ENCODE measurements around the gene RITA1.
A peak's percentile ranks its signal among the peaks of the same experiment; 100 is the strongest.
"Not testable (repeated sequence)": the region's sequence is repeated elsewhere in the genome, so short reads cannot be mapped to it uniquely, and the experiment has no call there.

Gene RITA1, protein sequence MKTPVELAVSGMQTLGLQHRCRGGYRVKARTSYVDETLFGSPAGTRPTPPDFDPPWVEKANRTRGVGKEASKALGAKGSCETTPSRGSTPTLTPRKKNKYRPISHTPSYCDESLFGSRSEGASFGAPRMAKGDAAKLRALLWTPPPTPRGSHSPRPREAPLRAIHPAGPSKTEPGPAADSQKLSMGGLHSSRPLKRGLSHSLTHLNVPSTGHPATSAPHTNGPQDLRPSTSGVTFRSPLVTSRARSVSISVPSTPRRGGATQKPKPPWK

DNA sequence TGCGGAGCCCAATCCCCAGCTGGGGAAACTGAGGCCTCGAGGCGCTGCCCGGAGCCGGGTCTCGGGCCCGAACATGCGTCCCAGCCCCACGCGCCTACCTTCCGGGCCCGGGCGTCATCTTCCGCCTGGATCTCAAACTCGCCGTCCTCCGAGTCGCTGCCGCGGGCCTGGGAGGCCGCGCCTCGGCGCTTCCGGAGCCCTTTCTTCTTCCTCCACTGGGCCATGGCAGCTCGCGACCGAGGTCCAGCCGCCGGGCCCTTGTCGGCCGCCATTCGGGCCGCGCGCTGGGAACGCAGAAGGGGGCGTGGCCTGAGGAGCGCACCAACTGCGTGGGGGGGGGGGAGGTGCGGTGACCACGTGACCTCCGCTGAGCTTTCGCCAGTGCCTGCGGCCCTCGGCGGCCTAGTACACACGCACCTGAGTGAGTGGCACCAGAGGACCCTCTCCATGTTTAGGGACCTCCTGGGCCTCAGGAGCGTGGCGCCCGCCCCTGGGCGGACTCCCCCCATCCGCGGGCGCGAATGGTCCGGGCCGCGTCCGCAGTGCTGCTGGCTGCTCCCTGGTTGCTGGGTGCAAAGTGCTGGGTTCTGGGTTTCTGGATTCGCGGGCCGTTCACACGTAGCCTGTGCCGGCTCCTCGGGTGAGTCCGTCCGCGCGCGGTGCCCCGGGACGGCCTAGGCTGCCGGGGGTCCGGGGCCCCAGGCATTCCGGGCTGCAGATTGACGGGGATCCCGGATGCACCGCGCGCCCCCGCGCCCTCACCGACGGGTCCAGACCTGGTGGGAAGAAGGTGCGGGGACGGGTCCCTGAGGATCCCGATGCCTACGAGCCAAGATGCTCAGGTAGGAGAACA is at the start of gene RITA1, which contains the start of gene DDX54:
TSS of gene RITA1 (plus strand) at position 542 of the 853 bp plus-strand sequence. CDS start 1,026 bp downstream, outside the sequence.
TSS of gene DDX54 (minus strand) at position 299 of the 853 bp plus-strand sequence. CDS start at position 272, 27 bp downstream.
- DNase-seq (ENCODE audit: low read depth): peak; percentile 71

DNA sequence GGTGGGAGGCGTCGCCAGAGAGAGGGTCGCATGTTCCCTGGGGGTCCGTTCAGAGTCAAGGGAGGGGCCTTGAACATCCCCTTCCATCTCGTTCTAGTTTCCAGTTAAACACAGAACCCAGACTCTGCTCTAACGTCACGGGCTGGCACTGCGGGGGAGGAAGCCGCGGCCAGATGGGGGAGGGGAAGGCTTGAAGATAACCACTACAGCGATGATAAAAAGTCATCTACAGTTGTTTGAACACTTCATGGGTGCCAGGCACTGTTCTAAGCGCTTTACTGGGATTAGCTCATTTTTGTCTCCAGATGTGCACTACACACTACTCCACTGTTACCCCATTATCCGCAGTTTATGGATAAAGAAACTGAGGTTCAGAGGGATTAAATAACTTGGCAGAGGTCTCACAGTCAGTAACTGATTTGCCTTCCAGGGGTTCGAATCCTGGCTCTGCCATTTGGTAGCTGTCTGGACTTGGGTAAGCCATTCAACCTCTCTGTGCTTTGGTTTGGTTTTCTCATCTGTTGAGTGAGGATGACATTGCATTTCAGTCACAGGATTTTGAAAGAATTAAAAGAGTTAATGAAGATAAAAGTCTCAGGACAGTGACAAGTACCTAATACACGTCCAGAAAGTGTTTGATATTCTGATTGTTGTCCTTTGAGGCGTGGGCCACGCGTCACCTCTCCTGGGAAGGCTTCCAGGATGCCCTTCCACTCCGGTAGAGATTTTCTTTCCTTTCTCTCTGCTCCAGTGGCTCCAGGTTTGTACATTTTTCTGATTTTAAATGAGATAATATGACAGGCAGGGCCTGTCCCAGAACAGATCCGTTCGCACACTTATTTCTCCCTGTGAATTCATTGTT is 49.2 kb upstream of the RITA1 start:
- DNase-seq (ENCODE audit: low read depth): no peak

DNA sequence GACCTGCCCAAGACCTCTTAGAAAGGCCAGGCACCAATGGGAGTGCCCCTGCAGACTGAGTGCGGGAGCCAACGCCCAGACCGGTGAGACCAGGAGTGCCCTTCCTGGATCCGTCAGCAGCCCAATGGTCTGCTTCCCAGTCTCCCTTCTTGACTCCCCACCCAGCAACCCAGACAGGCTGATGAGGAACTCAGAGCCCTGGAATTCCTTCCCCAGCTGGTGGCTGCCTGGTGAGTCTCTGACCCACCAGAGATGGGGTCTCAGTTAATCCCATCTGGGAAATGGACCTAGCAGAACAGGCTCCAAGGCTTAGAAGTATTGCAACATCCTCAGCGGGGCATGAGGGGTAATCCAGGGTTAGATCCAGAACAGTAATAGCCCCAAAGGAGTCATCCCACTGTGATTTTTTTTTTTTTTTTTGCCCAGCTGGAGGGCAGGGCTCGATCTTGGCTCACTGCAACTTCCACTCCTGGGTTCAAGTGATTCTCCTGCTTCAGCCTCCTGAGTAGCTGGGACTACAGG is 48.5 kb upstream of the RITA1 start:
- no peak for DNase-seq (ENCODE audit: low read depth)

DNA sequence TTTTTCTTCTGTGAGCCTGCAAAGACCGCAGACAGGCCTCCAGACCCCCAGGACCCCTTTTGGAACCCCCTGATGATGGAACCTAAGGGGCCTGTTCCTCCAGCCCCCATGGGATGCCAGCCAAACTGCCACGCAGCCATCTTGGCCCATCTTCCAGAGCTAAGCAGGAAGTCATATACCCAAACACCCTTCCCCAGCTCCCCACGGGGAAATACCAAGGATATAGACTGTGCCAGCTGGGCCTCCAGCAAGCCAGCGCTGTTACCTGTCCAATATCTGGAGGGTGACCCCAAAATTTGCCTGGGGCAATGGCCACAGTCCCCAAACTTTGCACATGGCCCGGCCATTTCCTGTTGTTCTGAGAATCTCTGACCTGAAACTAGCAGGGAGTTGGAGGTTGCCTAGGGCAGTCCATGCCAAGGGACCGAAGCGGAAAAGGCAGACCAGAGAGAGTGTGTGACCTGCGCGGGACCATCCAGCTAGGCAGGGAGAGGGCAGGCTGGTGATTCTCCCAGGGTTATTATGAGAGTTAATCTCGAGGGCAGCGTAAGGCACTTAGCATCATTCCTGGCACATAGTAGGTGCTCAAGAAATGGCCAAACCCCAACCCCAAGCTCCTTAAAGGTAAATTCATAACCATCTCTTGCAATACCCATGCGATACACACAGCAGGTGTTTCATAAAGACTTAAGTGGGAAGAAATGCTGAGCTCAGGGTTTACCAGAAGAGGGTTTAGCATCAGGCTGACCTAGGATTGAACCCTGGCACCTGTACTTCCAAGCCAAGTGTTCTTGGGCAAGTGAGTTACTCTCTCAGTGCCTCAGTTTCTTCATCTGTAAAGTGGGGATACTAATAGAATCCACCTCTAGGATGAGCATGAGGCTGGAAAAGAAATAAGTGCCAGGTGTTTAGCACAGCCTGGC is 47.4 kb upstream of the RITA1 start:
- no peak for DNase-seq (ENCODE audit: low read depth)

DNA sequence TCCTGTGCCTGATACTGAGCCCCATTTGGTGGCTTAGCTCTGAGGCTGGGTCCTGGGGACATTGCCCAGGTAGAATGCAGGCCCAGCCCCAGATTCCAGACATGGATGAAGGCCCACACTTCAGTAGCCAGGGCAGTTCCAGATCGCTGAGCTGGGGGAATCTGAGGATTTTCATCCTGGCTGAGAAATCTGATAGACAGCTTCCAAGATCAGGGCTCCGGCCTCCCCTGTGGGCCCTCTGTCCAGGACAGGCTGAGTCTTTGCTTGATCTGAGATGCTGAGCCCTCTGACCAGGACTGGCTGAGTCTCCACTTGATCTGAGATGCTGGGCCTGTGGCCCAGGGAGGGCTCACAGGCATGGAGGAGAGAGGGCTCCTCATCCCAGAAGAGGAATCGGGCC is 46.7 kb upstream of the RITA1 start:
- DNase-seq (ENCODE audit: low read depth): no peak

DNA sequence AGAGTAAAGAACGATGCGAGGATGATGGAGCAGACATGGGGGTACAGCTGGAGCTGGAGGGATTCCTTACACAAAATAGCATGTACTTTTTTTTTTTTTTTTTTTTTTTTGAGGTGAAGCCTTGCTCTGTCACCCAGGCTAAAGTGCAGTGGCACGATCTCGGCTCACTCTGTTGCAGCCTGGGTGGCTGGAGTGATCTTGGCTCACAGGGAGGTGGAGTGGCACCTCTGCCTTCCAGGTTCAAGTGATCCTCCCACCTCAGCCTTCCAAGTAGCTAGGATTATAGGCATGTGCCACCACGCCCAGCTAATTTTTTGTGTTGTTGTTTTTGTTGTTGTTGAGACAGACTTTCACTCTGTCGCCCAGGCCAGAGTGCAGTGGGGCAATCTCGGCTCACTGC is 44.8 kb upstream of the RITA1 start:
- DNase-seq (ENCODE audit: low read depth): no peak

DNA sequence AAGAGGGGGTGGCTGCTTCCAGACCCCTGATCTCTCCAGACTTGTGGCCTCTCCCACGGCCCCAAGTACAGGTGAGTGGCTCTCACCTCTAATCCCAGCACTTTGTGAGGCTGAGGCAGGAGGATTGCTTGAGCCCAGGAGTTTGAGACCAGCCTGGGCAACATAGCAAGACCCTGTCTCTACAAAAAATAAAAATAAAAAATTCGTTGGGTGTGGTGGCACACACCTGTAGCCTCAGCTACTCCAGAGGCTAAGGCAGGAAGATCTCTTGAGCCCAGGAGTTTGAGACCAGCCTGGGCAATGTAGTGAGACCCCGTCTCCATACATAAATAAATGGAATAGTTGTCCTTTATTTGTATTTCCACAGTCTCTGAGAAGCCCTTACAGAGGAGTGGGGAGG is 43.8 kb upstream of the RITA1 start:
- not testable (repeated sequence) for DNase-seq (ENCODE audit: low read depth)

DNA sequence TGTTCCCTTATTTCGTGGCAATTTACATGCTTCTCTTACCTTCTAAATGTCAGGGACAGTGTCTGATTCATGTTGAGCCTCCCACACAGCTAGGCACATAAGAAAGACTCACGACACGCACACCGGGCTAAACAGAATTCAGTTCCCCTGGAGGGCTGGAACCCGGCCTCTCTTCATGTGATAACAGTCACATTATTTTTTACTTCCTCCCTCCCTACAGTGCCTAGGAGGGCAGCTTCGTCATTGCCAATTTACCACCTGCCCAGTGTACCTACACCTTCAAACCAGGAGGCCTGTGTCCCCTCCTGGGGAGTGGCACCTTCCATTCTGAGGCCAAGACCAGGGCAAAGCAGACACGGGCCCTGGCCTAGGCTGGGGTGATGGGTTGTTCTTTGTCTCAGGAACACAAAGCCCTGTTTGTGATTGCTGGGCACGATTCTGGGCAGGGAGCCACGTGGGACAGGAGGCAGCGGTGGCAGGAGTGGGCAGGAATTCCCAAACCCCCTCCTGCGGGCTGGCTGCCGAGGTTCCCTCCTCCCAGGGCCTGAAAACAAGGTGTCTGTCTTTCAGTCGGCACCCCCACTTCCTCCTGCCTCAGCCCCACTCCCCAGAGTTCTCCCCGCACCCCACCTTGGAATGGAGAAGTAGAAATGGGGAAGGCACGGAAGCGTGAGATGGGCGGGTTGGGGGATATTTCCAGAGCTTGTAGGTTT is 43.2 kb upstream of the RITA1 start:
- DNase-seq (ENCODE audit: low read depth): no peak

DNA sequence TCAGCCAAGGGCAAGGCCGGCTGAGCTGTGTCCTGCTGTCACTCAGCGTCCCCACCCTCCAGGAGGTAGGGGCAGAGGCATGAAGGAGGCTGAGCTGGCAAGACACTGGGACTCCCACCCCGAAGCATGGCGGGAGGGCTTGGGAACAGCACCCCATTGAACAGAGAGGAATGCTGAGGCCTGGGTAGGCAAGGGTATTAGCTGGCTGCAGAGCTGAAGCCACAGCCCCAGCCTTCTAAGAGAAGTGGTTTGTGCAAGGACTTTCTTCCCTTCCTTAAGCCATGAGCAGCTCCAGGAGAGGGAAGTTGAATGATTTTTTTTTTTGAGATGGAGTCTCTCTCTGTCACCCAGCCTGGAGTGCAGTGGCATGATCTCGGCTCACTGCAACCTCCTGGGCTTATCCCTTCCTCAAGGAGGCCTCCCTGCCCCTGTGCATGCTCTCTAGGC is 42.6 kb upstream of the RITA1 start:
- no peak for DNase-seq (ENCODE audit: low read depth)

DNA sequence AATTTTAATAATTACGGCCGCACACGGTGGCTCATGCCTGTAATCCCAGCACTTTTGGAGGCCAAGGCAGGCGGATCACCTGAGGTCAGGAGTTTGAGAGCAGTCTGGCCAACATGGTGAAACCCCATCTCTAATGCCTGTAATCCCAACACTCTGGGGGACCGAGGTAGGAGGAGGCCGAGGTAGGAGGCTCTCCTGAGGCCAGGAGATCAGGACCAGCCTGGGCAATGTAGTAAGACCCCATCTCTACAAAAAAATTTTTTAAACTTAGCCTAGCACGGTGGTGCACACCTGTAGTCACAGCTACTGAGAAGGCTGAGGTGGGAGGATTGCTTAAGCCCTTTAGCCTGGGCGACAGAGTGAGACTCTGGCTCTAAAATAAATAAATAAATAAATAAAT is 41.6 kb upstream of the RITA1 start:
- DNase-seq (ENCODE audit: low read depth): no peak

DNA sequence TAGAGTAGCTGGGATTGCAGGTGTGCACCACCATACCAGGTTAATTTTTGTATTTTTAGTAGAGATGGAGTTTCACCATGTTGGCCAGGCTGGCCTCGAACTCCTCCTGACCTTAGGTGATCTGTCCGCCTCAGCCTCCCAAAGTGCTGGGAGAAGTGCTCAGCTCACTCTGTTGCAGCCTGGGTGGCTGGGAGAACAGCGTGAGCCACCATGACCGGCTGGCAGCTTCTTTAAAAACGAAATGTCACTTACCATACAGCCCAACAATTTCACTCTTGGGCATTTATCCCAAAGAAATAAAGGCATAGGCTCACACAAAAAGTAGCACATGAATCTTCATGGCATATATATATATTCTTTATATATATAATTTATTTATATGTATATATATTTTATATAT is 40.7 kb upstream of the RITA1 start:
- DNase-seq (ENCODE audit: low read depth): no peak

DNA sequence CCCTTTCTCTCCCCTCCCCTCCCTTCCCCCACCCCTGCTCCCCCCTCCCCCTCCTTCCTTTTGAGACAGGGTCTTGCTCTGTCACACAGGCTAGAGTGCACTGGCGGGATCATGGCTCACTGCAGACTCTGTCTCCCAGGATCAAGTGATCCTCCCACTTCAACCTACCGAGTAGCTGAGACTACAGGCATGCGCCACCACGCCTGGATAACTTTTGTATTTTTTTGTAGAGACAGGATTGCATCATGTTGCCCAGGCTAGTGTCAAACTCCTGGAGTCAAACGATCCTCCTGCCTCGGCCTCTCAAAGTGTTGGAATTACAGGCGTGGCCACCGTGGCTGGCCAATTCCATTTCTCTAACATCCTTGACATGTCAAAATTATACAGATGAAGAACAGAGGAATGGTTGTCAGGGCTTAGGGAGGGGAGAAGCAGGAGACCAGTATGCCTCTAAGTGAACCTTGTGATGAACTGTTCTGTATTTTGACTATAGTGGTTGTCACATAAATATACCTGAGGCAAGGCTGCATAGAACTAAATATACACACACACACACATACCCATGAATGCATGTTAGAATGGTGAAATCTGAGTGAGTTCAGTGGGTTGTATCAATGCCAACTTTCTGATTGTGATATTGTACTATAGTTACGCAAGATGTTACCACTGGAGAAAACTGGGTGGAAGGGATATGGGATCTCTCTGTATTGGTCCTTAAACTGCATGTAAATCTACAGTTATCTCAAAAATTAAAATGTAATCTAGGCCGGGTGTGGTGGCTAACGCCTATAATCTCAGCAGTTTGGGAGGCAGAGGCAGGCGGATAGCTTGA is 39.6 kb upstream of the RITA1 start:
- peak; percentile 35 for DNase-seq (ENCODE audit: low read depth)

DNA sequence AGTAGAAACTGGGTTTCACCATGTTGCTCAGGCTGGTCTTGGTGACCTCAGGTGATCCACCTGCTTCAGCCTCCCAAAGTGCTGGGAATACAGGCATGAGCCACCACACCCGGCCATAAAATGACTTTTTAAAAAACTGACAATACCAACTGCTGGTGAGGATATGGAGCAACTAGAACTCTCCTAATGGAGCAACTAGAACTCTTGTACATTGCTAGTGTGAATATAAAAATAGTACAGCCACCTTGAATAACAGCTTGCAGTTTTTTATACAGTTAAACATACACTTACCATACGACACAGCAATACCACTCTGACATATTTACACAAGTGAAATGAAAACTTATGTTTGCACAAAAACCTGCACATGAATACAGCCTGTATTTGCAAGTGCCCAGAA is 38.5 kb upstream of the RITA1 start:
- DNase-seq (ENCODE audit: low read depth): no peak

DNA sequence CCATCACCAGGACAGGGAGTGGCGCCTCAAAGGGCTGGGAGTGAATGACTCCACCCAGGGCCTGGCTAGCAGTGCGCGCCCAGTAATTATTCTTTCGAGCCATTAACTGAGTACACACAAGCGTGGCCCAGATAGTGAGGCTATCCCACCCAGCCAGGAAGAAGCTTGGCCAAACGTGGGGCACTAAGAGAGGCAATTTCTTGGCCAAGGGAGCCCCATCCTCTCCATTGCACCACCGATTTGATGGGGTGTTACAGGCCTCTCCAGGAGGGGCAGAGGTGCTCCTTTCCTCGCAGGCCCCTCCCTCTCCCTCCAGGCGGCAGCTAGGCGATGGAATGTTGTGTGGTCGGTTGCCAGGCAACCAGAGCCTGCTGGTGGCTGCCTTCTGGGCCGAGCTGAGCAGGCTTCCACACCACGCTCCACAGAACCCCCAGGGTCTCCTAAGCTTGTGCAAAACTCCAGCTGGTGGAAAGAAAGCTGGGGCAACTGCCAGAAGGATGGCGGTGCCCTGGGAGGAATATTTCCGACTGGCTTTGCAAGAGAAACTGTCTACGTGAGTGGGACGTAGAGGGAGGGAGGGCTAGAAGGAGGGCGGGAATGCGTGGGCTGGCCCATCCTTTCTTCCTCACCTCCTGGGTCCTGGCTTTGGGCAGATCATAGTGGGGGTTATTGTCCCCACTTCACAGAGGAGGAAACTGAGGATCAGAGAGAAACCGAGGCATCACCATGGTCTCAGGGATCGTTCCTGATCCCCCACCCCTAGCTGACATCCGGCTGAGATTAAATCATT is 36.0 kb upstream of the RITA1 start, which contains the start of gene CFAP73:
TSS of gene CFAP73 (plus strand) at position 364 of the 790 bp plus-strand sequence. CDS start at position 498, 134 bp downstream.
- peak; percentile 84 for DNase-seq (ENCODE audit: low read depth)

DNA sequence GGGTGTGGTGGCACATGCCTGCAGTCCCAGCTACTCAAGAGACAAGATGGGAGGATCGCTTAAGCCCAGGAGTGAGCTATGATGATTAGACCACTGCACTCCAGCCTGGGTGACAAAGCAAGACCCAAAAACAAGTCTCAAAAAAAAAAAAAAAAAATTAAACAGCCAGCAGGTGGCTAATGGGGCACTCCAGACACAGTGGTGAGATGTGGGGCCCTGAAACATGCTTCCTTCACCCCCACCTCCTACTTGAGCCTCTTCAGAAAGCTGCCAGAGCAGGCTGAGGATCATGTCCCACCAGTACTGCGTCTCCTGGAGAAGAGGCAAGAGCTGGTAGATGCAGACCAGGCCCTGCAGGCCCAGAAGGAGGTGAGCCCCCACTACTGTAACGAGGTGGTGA is 33.9 kb upstream of the RITA1 start:
- no peak for DNase-seq (ENCODE audit: low read depth)

DNA sequence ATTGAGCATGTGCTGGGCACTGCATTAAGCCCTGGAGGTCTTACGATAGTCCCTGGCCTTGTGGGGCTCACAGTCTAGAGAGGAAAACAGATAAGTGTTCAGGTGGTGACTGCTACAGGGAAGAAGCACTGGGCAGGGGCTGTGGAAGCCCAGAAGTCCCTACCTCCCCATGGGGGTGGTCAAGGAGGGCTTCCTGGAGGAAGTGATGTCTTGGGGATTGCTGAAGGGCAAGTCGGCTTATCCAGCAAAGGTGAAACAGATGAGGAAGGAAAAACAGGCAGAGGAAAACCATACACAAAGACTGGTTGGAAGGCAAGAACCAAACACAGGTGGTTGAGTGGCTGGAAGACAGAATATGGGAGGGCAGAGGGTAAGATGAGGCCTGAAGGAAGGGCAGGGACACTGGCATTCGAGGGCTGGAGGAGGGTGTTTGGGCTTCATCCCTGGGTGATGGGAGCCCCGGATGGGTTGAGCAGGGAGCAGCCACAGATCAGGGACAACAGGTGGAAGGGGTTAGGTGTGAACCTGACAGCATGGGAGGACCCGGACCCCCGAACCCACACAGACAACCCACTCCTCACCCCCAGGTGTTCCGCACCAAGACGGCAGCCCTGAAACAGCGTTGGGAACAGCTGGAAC is 33.2 kb upstream of the RITA1 start:
- no peak for DNase-seq (ENCODE audit: low read depth)

DNA sequence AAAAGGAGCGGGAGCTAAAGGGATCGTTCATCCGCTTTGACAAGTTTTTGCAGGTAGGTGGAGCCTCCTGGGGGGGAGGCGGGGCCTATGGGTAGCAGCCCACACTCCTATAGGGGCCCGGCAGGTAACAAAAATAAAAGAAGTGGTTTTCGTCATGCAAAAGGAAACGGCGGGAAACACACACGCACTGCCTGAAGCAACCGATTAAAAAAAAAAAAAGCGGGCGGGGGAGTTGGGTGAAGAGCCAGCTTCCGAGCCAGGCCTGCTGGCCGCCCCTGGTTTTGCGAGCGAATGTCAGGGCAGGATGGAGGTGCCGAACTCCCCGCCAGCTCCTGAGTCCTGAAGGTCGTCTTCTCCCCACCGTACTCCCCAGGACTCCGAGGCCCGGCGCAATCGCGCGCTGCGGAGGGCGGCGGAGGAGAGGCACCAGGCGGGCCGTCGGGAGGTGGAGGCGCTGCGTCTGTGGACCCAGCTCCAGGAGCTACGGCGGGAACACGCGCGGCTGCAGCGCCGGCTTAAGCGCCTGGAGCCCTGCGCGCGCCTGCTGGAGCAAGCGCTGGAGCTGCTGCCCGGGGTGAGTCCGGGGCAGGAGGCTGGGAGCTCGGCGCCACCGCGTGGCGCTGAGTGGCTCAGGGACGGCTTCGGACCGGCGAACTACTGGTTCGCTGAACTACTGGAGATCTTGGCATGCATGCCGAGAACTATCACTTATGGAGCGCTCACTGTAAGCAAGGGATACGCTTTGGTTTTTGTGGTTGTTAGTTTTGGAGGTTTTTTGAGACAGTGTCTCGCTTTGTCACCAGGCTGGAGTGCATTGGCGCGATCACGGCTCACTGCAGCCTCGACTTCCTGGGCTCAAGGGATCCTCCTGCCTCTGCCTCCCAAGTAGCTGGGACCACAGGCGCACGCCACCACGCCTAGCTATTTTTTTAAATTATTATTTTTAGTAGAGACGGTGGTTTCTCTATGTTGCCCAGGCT is 32.4 kb upstream of the RITA1 start:
- peak; percentile 73 for DNase-seq (ENCODE audit: low read depth)
